Calu3 (cell line): ENCODE results near the gene MBD2. TPM values are rescaled to one million over a fixed set of nuclear protein-coding genes. Genes with fewer than 3 reads are reported as not detected.
A peak's percentile ranks its signal among the peaks of the same experiment; 100 is the strongest.

Experiments
- BruUV-seq: library from RNA; stranded (reverse); fragments of 400-500 nt; replicated peaks from 2 replicates; lab custom pipeline; 2021; lab: Mats Ljungman, UMichigan
- CTCF ChIA-PET: fragments of 300-600 bp; sonication (Branson Sonifier 250); formaldehyde crosslinking; loops from one replicate; lab custom pipeline; 2022; ENCODE audit warnings: antibody characterized with exemption; lab: Charles Lee
- DNase-seq: peaks from one replicate; pipeline ENCODE4 v3.0.0; 2022
- H3K27ac Mint-ChIP-seq: one replicate; pipeline ENCODE4 v1.8.0; 2022; ENCODE audit warnings: mixed read lengths; ENCODE audit not compliant: unreplicated experiment
- H3K27me3 Mint-ChIP-seq: one replicate; pipeline ENCODE4 v1.8.0; 2022; ENCODE audit warnings: mixed read lengths; ENCODE audit not compliant: unreplicated experiment
- H3K36me3 Mint-ChIP-seq: one replicate; pipeline ENCODE4 v1.8.0; 2022; ENCODE audit warnings: mild to moderate bottlenecking, moderate library complexity, mixed read lengths; ENCODE audit not compliant: insufficient read depth, unreplicated experiment
- H3K4me1 Mint-ChIP-seq: one replicate; pipeline ENCODE4 v1.8.0; 2022; ENCODE audit warnings: mild to moderate bottlenecking, low read depth, mixed read lengths; ENCODE audit not compliant: unreplicated experiment
- H3K4me3 Mint-ChIP-seq: one replicate; pipeline ENCODE4 v1.8.0; 2022; ENCODE audit warnings: mild to moderate bottlenecking, low read depth, moderate library complexity, mixed read lengths; ENCODE audit not compliant: unreplicated experiment
- H3K9me3 Mint-ChIP-seq: one replicate; pipeline ENCODE4 v1.8.0; 2022; ENCODE audit warnings: low read depth, mixed read lengths; ENCODE audit not compliant: unreplicated experiment
- intact Hi-C: fragments of 100-400 bp; cut with micrococcal nuclease; formaldehyde crosslinking; loops from one replicate; pipeline ENCODE4 v1.10.0; 2022; ENCODE audit not compliant: unreplicated experiment
- total RNA-seq: library from RNA; stranded (reverse); gene quantifications from 2 replicates; pipeline ENCODE4 v1.2.3, GENCODE V29; 2022
- TF ChIP-seq, protein P1 (sequence below): fragments of 200-600 bp; IDR thresholded peaks from one replicate; pipeline ENCODE4 v1.8.0; 2022; ENCODE audit warnings: antibody characterized with exemption; ENCODE audit not compliant: unreplicated experiment

Gene MBD2
- total RNA-seq, 1 experiment from 2014 or later, result 106 TPM

DNA sequence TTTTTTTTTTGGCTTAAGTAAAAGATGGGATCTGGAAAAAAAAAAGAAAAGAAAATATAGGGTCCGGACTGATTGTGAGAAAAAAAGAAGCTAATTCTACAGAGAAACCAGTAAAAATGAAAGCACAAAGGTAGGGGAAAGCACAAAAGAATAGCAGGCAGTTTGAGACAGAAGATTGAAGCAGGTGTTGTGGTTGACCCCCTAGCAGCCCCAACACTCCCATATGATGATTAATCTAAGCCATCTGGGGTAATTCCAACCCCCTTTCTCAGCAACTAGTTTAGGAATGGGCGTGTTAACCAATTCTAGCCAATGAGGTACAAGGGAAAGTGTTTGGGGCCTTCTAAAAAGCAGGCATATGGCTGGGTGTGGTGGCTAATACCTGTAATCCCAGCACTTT is 77.0 kb downstream of the MBD2 start:
- peak overlapping the region; percentile 41 for H3K27ac Mint-ChIP-seq
- TF ChIP-seq, protein P1, sequence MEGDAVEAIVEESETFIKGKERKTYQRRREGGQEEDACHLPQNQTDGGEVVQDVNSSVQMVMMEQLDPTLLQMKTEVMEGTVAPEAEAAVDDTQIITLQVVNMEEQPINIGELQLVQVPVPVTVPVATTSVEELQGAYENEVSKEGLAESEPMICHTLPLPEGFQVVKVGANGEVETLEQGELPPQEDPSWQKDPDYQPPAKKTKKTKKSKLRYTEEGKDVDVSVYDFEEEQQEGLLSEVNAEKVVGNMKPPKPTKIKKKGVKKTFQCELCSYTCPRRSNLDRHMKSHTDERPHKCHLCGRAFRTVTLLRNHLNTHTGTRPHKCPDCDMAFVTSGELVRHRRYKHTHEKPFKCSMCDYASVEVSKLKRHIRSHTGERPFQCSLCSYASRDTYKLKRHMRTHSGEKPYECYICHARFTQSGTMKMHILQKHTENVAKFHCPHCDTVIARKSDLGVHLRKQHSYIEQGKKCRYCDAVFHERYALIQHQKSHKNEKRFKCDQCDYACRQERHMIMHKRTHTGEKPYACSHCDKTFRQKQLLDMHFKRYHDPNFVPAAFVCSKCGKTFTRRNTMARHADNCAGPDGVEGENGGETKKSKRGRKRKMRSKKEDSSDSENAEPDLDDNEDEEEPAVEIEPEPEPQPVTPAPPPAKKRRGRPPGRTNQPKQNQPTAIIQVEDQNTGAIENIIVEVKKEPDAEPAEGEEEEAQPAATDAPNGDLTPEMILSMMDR, result no peak
- H3K36me3 Mint-ChIP-seq, result peaks cover 6% of the 10 kb centered on the region
- H3K4me3 Mint-ChIP-seq, result no peak overlapping the region
- CTCF ChIA-PET, result no interaction called here
- no peaks in the 10 kb centered on the region for H3K27me3 Mint-ChIP-seq
- H3K4me1 Mint-ChIP-seq, result peaks cover 39% of the 10 kb centered on the region
- DNase-seq, result no peak
- peaks cover 4% of the 10 kb centered on the region for H3K9me3 Mint-ChIP-seq
- intact Hi-C loops, result no loop called here
- BruUV-seq, result no TSS peak

DNA sequence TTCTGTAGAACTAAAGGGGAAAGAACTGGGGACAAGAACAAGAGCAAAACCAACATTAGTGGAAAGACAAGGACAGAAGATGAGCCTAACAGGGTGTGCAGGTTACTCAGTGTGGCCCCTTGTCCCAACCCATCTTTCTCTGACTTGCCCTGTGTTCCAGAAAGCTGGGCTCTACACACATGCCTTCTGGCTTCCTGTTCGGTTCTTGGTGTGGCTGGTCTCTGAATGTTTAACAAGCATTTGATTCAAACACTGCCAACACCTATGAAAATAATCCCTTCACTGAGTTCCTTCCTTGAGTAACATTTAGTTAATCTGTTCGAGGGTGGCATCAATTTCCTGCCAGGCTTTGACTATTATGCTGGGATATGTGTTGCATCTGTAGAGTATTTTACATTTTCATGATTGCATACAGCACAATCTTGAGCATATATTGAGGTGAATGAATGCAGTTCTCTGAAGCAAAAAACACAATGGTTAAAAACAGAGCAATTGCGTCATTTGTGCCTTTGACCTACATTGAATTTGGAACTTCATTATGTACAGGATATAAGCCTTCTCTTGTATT is 83.3 kb downstream of the MBD2 start:
- DNase-seq, result no peak
- CTCF ChIA-PET, result no interaction called here
- Mint-ChIP-seq H3K9me3 (peaks cover 15% of the 10 kb centered on the region), H3K36me3 (no peaks in the 10 kb centered on the region), H3K27me3 (no peaks in the 10 kb centered on the region), H3K4me1 (no peaks in the 10 kb centered on the region), H3K27ac (no peak overlapping the region), H3K4me3 (no peak overlapping the region)
- TF ChIP-seq, protein P1, result no peak
- intact Hi-C loops, result no loop called here
- no TSS peak for BruUV-seq

- Mint-ChIP-seq H3K27ac (no peak overlapping the region), H3K4me1 (no peaks in the 10 kb centered on the region), H3K27me3 (no peaks in the 10 kb centered on the region), H3K9me3 (peaks cover 15% of the 10 kb centered on the region), H3K4me3 (no peak overlapping the region), H3K36me3 (no peaks in the 10 kb centered on the region)
- CTCF ChIA-PET, result no interaction called here
- TF ChIP-seq, protein P1, result no peak
- DNase-seq, result no peak
- intact Hi-C loops, result no loop called here
- BruUV-seq, result no TSS peak
Observed at GRCh38 chr18:54140641-54141040, 83.8 kb downstream of the MBD2 start.

GRCh38 chr18:54135216-54135615 is 89.3 kb downstream of the MBD2 start:
- DNase-seq, result no peak
- no peaks in the 10 kb centered on the region for H3K36me3 Mint-ChIP-seq
- CTCF ChIA-PET, result interaction anchor here (0.6 kb wide), 1 partner anchor 234 kb away, joined by 3 read pairs; no protein-coding TSS in a partner anchor
- TF ChIP-seq, protein P1, result no peak
- H3K27me3 Mint-ChIP-seq, result no peaks in the 10 kb centered on the region
- no peak overlapping the region for H3K4me3 Mint-ChIP-seq
- no peaks in the 10 kb centered on the region for H3K4me1 Mint-ChIP-seq
- intact Hi-C loops, result no loop called here
- peaks cover 8% of the 10 kb centered on the region for H3K9me3 Mint-ChIP-seq
- no TSS peak for BruUV-seq
- no peak overlapping the region for H3K27ac Mint-ChIP-seq
